GM18498 (cell line): Measurements from ENCODE around the gene PRKCE.

Experiments used
- ATAC-seq: cut with Tn5 transposase; IDR thresholded peaks from one replicate; pipeline ENCODE4 v1.9.1; 2021; ENCODE audit warnings: mild to moderate bottlenecking, moderate library complexity; ENCODE audit not compliant: unreplicated experiment

The PRKCE gene

DNA sequence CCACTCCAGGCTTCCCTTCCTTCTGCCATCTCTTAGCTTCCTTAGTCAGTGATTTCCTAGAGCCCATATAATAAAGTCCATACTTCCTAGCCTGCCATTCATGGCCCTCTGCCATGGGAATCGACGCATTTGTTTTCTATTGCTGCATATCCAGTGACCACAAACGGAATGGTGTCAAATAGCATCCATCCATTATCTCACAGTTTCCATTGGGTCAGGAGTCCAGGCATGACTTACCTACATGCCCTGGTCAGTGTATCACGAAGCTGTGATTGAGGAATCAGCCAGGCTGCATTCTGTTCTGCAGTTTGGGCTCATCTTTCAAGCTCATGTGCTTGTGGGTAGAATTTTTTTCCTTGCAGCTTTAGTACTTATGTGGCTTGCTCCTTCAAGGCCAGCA is 436.0 kb downstream of the PRKCE start:
- no peak for ATAC-seq

DNA sequence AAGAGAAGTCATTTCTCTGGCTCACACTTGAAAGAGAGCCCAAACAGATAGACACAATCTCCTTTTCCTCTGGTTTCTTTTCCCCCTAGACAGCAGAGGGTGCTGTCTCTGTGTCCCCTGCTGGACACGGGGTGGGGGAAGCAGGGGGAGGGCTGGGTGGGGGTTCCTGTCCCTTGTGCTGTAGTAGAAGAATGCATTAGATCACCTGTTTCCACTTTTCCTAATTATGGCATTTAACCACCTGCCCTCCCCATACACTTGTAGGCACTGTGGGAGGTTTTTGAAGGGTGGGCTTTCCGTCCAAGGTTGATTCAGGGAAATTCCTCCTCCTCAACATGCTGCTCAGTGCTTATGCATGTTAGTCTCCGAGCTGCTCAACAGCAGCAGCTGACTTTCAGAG is 439.5 kb downstream of the PRKCE start:
- no peak for ATAC-seq

DNA sequence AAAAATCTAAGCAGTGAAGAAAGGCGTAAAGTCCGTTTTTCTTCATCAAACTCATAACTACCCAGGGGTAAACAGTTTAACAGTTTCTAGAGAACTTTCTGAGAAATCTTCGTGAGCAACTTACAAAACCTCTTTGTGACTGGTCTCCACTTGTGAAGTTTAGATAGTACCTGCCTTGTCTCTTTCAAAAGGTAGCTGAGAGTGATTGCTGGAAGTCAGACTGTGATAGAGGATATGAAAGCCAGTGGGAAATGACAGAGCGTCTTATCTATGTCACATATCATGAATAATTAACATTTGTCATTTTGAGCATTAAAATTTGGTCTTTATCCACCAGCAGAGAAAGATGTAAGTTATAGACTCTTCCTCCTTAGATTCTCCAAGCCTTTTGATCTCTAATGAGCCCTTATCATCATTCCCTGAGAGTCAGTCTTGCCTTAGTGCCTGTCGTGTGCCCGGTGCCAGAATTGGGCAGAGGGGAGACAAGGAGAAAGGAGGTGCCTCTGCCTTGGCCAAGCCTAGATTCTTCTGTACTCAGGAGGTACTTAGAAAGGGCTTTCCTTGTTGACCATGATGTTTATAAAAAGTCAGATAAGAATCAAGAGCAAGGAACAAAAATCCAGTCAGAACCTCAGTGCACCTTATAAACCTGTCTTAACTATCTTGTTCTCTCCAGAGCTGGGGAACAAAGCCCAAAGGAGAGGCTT is 440.6 kb downstream of the PRKCE start:
- no peak for ATAC-seq

DNA sequence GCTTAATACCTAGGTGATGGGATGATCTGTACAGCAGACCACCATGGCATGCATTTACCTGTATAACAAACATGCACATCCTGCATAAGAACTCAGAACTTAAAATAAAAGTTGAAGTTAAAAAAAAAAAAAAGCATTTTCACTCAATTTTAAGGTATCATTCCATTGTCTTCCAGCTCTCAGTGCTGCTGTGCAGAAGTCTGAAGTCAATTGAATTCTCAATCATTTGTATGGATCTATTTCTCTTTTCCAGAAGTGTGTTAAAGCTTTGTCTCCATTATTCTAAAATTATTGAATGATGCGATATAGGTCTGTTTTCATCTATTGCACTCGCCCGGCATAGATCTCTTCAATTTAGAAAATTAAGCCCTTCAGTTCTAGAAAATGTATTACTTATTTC is 443.2 kb downstream of the PRKCE start:
- no peak for ATAC-seq

DNA sequence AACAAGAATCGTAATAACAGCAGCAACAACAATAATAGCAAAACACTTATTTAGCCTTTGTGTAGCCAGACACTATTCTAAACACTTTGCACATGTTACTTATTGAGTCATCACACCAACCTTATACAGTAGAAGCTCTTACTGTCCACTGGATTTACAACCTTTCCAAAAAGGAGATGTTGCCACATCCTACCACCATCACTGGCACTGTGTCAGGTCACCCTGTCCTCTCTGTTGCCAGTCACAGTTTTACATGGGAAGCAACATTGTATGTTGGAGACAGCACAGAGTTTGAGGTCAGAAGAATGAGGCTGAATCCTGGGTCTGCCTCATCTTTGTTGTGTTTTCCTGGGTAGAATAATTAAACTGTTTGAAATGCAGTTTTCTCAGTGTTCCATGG is 444.4 kb downstream of the PRKCE start:
- no peak for ATAC-seq

DNA sequence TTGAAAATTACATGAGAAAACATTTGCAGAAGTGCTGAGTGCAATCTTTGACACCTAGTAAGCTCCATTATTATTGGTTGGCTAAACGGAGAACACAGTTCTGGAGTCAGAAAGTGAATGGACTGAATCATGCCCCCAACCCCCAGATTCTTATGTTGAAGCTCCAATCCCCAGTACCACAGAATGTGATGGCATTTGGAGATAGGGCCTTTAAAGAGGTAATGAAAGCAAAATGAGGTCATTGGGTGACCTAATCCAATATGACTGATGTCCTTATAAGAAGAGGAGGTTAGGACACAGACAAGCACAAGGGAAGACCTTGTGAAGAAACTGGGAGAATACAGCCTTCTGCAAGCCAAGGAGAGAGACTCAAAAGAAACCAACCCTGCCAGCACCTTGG is 444.8 kb downstream of the PRKCE start:
- ATAC-seq, result no peak

DNA sequence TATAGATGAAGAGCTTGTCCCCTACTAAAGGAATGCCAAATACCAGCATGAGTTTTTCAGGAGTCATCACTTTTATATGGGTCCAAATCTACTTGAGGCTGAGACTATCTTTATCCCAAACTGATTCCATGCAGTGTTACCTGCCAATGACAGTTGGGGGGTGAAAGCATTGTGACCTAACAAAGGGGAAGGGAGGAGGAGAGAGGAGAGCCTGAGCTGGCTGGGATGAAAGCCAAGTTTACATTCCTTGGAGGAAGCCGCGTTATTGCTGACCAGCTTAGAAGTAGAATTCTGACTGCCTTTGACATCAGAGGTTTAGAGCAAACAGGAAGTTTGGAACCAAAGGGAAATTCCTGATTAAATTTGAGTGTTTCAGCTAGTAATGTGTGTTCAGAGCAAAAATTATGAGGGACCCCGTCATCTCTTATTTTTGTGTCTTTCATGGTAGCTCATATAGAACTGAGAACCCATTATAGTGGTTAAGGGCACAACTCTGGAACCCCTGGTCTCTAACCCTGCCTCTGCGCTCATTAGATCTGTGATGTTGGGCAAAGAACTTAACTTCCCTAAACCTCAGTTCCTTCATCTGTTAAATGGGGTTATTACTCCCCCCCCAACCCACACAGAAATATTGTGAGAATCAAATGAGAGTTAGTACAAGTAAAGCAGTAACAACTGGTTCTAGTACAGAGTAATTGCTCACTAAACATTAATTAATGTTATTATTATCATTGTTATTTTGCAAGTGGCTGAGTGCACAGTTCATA is 446.4 kb downstream of the PRKCE start:
- ATAC-seq, result no peak

DNA sequence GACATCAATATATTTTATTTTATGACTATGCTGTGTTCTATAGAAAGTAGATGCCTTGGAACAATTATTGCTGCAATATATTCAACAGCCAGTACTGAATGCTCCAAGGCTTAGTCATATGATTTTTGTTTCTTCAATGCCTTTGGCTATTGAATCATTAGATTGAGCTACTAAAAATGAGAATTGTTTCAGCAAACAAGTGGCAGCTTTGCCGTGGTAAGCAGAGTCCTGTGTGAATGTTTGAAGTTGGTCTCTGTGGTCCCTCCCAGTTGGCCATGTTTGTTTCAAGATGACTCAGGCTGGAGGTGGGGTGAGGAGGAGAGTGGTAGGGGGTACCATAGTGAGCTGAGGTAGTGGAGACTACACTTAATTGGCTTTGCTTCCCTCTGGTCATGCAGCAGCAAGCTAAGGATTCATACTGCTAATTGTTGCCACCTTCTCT is 447.2 kb downstream of the PRKCE start:
- no peak for ATAC-seq

DNA sequence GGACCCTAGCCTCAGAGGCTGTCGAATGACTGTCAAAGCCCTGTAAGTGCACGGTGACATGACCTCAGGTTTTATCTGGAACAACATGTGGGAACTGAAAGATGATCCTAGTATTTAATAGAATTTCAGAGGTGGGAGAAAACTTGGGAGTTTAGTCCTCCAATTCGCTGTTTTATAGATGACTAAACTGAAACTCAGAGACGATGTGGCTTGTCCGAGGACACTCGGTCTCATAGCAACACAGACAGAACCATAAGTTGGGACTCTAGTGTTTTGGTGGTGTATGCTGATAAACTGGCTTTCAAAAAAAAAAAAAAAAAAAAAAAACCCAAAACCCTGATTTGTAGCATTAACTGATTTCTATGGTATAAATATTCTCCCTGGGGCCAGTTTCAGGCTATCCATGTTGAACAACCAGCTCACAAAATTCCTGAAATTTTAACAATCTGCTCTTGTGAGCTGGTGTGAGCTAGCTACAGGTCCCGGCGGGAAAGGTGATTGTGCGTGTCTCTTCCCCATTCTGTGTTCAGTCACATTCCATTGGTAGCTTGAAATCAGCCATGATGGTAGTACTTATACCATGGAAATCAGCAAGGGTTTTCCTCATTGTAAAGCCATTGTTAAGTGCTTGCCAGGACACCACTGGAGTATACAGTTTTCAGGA is 450.2 kb downstream of the PRKCE start:
- no peak for ATAC-seq

DNA sequence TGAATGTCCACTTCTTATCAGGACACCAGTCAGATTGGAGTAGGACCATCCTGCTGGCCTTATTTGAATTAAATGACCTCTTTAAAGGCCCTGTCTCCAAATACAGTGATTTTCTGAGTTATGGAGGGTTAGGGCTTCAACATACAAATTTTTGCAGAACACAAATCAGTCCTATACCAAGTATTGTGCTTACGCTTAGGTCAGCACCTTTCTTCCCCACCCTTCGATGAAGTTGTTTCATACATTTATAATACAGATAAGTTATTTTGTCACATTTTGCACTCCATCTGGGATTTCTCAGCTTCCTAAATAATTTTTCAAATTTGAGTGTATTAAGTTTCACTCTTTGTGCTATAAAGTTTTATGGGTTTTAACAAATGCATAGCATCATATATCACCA is 455.2 kb downstream of the PRKCE start:
- ATAC-seq, result no peak

DNA sequence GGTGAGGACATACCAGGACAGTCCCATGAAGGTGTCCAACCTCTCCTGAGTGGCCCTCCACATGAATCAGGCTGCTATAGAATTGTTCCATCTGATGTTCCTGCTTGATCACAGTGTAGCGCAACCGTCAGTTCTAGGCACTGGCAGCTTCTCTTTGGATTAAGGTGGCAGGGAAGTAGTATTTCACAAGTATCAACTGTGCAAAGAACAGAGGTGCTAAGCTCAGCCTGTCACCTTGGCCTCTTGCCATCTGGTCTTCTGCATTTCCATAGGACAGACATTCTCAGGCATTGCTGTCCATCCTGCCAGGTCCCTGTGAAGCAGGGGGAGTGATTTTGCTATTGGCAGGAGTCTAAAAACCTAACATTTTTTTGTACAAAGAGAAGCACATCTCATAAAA is 463.5 kb downstream of the PRKCE start:
- ATAC-seq, result no peak

DNA sequence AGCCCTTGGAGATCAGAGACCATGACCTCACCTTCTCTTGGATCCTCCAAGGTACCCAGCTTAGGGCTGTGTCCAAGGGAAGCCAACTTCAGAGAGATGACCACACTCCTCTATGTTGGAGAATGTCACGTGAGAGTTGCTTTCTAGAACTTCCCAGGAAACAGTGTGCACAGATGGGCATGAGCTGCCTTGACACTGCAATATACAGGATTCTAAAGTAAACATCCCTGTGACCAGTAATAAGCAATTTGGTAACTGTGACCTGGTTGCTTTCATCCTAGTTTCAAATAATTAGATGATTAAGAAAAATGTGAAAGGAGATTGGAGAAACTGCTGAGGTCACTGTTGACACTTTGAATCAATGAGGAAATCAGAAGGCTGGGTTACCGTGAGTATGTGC is 464.7 kb downstream of the PRKCE start:
- no peak for ATAC-seq

DNA sequence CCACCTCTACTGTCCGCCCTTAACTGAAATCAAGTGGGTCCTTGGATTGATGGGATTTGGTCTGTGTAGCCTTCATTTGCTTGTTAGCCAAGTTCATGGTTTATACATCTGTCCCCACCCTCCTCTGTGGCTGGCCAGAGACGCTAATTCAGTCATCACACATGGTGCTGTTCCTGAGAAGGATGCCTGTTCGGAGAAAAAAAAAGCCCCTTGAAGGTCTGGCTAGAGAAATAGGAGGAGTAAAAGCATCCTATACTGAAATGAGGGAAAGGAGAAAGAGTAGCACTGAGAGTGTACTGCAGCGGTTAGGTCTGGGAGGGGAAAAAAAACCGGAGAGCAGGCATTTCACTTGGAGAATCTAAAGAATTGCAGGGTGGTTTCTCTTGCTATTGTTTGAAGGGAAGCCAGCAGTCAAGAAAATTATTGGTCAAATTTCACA is 465.1 kb downstream of the PRKCE start:
- ATAC-seq, result no peak

DNA sequence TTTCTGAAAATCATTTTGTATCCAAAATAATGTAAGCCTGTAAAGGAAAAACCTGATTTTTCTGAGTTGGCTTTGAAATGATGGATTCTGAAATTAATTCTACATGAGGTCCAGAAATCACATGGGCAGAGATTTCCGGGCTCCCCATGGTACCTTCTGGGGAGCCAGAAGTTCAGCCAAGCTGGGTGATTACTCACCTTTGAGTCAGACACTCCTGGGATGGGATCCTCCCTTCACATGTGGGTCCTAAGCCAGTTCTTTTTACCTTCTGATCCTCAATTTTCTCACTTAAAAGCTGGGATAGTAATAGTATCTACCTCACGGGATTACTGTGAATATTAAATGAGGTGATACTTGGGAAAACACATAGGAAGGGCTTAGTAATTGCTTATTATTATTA is 465.9 kb downstream of the PRKCE start:
- ATAC-seq, result no peak

DNA sequence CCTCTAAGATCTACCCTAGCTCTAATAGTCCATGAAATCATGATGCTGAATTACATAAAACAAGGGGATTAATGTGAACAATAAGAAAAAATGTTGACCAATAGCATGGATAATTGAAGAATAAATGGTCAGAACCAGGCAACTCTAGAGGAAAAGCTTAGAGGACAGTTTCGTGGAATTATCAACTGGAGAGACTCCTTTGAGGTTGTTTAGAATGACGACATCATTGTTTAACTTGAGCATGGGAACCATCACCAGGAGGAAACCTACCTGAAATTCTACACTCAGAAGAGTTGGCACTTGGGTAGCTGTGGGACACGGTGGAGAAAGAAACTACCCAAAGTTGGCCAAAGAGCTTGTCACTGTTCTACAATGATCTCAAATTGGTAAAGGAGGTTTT is 466.5 kb downstream of the PRKCE start:
- ATAC-seq, result no peak

DNA sequence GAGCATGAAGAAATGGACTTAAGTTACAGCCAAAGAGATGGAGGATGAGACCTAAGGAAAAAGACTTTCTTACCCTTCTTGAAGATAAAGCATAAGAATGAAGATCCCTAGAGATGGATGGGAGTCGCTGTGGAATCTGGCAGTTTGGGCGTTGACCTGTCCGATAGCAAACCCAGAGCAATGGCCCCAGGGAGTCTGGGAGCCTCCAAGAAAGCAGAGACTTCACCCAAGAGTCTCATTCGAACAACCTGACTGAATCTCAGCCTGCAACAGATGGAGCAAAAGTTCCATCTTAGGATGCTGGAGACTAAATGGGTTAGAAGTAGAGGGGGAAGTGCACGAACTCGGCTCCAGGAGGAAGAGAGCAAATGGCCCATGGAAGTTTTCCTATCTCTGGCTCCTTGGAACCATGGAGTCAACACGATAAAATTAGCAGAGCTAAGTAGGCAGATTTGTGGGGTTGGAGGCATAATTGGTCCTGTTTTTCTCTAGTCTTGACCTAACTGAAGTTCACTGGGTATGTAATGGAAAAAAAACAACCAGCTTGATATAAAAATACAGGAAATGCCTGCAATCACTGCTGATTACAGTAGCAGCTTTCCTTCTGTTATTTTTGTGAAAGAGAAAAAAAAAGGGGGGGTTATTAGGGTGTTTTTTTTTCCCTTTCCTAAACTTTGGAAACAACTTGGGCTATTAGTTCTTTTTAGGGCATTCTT is 467.3 kb downstream of the PRKCE start:
- ATAC-seq, result no peak

DNA sequence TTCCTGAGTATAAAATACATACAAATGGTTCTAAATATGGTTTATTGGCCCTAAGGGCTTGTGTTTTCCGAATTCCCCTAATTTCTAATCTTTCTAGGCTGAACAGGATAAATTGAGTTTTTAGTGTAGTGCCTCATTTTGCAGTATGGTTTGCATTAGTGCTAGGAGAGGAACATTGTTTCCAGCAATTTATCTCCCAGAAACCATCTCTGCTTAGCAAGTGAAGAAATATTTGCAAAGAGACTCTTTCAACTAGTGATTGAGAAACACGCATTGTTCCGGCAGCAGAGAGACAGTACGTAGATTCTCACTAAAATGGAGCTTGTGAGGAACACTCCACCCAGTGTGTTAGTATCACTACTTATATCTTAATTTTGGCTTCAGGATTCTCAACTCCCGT is 468.0 kb downstream of the PRKCE start:
- no peak for ATAC-seq

DNA sequence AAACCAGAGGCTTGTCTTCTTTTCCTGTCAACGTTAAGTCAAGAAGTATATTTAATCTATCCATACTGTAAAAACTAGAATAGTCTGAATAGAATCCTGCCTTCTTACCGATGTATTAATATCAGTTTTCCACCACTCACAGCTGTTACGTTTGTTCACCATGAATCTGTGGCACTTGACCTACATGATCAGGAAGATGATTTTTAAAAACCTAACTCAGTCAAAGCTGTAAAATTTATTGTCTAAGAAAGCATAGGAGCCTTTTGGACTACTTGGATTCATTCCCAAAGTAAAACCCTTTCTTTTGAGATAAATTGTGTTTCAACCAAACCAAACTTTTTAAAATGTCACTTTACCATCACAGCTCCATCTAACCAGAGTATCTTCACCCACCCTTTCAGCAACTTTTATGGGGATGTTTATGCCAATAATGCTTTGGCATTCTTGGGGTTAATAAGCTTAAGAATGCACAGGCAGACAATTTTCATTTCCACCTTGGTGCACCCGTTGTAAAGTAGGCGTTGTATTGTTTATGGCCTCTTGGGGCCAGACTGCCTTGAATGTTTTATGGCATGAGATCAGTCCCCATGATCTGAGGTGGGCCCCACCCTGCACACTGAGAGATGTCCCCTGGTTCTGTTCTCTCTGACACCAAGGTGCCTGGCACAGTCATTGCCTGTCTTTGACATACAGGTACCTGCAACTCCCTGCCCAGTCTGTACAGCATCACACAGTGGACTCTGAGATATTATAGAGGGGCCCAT is 469.5 kb downstream of the PRKCE start:
- ATAC-seq, result no peak

DNA sequence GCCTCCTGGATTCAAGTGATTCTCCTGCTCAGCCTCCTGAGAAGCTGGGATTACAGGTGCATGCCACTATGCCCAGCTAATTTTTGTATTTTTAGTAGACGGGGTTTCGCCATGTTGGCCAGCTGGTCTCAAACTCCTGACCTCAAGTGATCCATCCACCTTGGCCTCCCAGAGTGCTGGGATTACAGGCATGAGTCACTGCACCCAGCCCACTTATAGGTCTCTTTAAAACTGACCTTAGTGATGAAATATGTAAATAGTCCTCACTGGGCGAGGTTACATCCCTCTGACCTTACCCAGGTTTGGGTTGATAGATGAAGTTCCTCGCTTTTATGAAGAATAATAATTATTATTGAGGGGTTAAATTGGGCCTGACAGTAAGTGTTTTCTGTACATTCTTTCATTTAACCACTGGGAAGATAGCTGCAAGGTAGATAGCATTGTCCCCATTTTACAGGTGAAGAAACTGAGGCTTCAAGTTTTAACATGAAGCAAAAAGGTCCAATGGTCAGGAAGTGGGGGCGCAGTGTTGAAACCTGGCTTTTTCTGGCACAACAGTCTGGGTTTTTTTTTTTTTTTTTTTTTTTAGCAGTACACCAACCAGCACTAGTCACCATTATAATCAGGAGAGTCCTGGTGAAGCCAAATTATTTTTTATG is 471.0 kb downstream of the PRKCE start:
- ATAC-seq, result no peak

DNA sequence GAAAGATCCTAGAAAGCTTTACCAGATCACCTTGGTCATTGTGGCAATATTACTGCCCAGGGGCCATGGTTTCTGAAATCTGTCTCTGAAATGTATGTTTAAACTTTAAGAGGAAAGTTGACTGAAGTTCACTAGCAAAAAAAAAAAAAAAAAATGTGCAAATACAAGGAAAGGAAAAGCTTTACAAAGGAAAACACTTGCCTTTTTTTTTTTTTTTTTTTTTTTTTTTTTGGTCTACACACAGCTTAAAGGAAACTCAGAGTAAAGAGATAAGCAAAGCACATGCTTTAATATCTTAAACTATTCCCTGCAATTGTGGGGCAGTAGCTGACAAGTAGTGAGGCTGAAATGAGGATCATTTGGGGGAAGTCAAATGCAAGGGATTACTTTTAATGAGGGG is 471.5 kb downstream of the PRKCE start:
- no peak for ATAC-seq
